Measurements from ENCODE around the gene KAZALD1.

KAZALD1 gene

GRCh38 chr10:101075775-101076174 is 14.0 kb downstream of the KAZALD1 start:
- Histone ChIP-seq H3K9me3 (ENCODE audit: control insufficient read depth, low read length) (no peaks in the 10 kb centered on the region), H3K36me3 (ENCODE audit: control insufficient read depth, insufficient read depth, low read length) (no peaks in the 10 kb centered on the region), H3K79me2 (no peaks in the 10 kb centered on the region), H3K4me1 (no peaks in the 10 kb centered on the region), H3K27ac (no peak overlapping the region), H3K4me3 (ENCODE audit: low read depth, low read length) (no peak overlapping the region), H2AFZ (no peak overlapping the region), H3K27me3 (ENCODE audit: control insufficient read depth, insufficient read depth, low read length) (peaks cover 4% of the 10 kb centered on the region), H3K4me2 (ENCODE audit: low read length) (no peak overlapping the region), H3K9ac (no peak overlapping the region)
- TF ChIP-seq, protein P1, sequence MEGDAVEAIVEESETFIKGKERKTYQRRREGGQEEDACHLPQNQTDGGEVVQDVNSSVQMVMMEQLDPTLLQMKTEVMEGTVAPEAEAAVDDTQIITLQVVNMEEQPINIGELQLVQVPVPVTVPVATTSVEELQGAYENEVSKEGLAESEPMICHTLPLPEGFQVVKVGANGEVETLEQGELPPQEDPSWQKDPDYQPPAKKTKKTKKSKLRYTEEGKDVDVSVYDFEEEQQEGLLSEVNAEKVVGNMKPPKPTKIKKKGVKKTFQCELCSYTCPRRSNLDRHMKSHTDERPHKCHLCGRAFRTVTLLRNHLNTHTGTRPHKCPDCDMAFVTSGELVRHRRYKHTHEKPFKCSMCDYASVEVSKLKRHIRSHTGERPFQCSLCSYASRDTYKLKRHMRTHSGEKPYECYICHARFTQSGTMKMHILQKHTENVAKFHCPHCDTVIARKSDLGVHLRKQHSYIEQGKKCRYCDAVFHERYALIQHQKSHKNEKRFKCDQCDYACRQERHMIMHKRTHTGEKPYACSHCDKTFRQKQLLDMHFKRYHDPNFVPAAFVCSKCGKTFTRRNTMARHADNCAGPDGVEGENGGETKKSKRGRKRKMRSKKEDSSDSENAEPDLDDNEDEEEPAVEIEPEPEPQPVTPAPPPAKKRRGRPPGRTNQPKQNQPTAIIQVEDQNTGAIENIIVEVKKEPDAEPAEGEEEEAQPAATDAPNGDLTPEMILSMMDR (IDR thresholded peaks at IDR 0.05): no peak

DNA sequence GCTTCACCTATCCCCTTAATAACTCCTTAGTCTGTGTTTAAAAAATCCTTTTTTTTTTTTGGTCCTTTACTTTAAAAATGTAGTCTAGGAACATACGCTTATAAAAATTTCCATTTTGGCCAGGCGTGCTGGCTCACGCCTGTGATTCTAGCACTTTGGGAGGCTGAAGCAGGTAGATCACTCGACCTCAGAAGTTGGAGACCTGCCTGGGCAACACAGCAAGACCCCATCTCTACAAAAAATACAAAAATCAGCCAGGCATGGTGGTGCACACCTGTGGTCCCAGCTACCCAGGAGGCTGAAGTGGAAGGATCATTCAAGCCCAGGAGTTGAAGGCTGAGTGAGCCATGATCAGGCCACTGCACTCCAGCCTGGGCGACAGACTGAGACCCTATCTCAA is 14.8 kb downstream of the KAZALD1 start:
- Histone ChIP-seq H3K79me2 (no peaks in the 10 kb centered on the region), H3K36me3 (ENCODE audit: control insufficient read depth, insufficient read depth, low read length) (no peaks in the 10 kb centered on the region), H3K9ac (no peak overlapping the region), H3K4me1 (no peaks in the 10 kb centered on the region), H3K4me3 (ENCODE audit: low read depth, low read length) (no peak overlapping the region), H3K27ac (no peak overlapping the region), H3K4me2 (ENCODE audit: low read length) (no peak overlapping the region), H3K27me3 (ENCODE audit: control insufficient read depth, insufficient read depth, low read length) (peaks cover 4% of the 10 kb centered on the region), H2AFZ (no peak overlapping the region), H3K9me3 (ENCODE audit: control insufficient read depth, low read length) (peaks cover 2% of the 10 kb centered on the region)
- TF ChIP-seq, protein P1 (IDR thresholded peaks at IDR 0.05): no peak

- H3K27me3 ChIP-seq (ENCODE audit: control insufficient read depth, insufficient read depth, low read length): no peaks in the 10 kb centered on the region
- H3K27ac ChIP-seq: no peak overlapping the region
- no peaks in the 10 kb centered on the region for H3K79me2 ChIP-seq
- TF ChIP-seq, protein P1 (IDR thresholded peaks at IDR 0.05): no peak
- no peak overlapping the region for H3K4me3 ChIP-seq (ENCODE audit: low read depth, low read length)
- H3K9me3 ChIP-seq (ENCODE audit: control insufficient read depth, low read length): peaks cover 2% of the 10 kb centered on the region
- H3K4me2 ChIP-seq (ENCODE audit: low read length): no peak overlapping the region
- no peak overlapping the region for H2AFZ ChIP-seq
- H3K4me1 ChIP-seq: no peaks in the 10 kb centered on the region
- no peaks in the 10 kb centered on the region for H3K36me3 ChIP-seq (ENCODE audit: control insufficient read depth, insufficient read depth, low read length)
- no peak overlapping the region for H3K9ac ChIP-seq
Measured at GRCh38 chr10:101079874-101080273, 18.1 kb downstream of the KAZALD1 start.

DNA sequence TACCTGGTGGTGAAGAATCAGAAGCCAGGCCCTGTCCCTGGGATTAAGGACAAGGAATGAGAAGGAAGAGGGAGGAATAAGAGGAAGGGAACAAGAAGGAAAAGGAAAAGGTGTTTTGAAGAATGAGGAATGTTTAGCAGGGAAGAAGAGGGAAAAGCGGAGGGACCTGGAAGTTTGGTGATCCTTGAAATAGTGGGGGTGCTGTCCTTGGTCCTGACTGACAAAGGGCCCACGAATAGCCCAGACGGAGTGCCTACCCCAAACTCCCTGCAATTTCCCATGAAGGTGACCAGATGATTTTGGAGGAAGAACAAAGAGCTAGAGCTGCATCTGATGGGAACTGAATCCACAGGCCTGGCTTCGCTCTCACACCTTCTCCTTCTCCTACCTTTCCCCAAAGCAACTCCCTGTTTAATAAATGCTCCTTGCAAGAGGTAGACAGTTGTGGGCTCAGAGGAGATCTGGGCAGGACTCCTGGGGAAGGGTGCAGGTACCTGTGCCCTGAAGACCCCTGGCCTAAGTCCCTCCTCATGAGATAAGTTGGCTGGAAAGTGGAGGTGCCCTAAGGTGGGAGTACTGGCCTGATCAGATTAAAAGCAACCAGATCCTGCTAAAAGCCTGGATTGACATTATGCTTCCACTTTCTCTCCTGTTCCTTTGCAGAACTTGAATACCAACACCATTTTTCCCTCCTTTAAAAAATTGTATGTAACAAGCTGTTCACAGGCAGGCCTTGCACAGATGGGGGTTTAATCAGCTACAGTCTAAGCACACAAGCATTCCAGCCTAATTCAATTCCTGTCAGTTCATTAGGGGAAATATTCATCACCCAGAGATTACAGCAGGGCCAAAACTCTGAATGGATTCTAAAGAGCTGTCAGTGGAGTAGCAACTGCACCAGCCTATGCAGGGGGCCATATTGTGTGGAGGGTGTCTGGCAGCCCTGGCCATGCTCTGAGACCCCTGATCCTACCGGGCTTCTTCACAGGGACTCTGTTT is 19.4 kb downstream of the KAZALD1 start:
- H3K9ac ChIP-seq: no peak overlapping the region
- no peak overlapping the region for H2AFZ ChIP-seq
- H3K36me3 ChIP-seq (ENCODE audit: control insufficient read depth, insufficient read depth, low read length): no peaks in the 10 kb centered on the region
- peaks cover 2% of the 10 kb centered on the region for H3K9me3 ChIP-seq (ENCODE audit: control insufficient read depth, low read length)
- H3K27ac ChIP-seq: no peak overlapping the region
- TF ChIP-seq, protein P1 (IDR thresholded peaks at IDR 0.05): no peak
- H3K79me2 ChIP-seq: no peaks in the 10 kb centered on the region
- no peaks in the 10 kb centered on the region for H3K27me3 ChIP-seq (ENCODE audit: control insufficient read depth, insufficient read depth, low read length)
- no peak overlapping the region for H3K4me2 ChIP-seq (ENCODE audit: low read length)
- no peaks in the 10 kb centered on the region for H3K4me1 ChIP-seq
- no peak overlapping the region for H3K4me3 ChIP-seq (ENCODE audit: low read depth, low read length)

Measured in parathyroid adenoma (tissue), 2 donors.